ENCODE results near the gene KPNA4.

Gene KPNA4

DNA sequence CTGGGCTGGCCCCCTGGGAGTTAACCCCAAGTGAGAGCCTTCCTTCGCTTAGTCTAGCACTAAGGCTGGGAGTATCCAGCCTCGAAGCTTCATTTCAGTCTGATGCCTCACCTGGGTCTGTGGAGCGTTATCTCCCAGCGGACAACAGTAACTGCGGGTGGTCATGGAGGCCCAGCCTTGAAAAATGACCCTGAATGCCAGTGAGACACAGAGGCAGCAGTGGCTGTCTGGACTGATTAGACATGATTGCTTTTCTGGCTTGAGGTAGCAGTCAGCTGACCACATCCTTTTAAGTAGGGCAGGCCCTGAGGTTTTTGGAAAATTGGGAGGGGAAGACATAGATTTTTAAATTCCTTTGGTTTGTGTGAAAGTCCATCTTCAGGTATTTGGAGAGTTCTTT lies 87.6 kb downstream of the KPNA4 start:
- Histone ChIP-seq H3K9ac (ENCODE audit: low read depth, low read length) (no peak overlapping the region), H3K27ac (ENCODE audit: low read length) (no peak overlapping the region), H3K4me3 (ENCODE audit: low read depth in 1 of 2, low read length in 2 of 2) (no peak overlapping the region)

DNA sequence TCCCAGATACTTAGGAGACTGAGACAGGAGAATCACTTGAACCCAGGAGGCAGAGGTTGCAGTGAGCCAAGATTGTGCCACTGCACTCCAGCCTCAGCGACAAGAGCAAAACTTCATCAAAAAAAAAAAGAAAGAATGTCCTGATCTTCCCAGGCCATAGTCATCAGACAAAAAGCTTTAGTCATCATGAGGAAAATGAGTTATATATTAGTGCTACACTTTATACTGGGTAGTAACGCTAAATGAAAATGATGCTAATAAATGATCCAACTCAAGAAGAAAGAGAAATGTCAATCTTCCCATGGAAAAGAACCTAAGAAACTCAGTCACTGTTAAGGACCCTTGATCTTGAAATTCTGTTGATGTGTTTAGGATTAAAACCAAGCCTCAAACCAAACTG lies 89.5 kb downstream of the KPNA4 start:
- ATAC-seq (ENCODE audit: insufficient read depth, low read depth): no peak
- Histone ChIP-seq H2AFZ (ENCODE audit: low read depth, low read length) (no peak overlapping the region), H3K36me3 (ENCODE audit: insufficient read depth, low read length) (no peaks in the 10 kb centered on the region), H3K9ac (ENCODE audit: low read depth, low read length) (no peak overlapping the region), H4K20me1 (ENCODE audit: insufficient read depth, low read length) (no peaks in the 10 kb centered on the region), H3K4me1 (ENCODE audit: insufficient read depth, low read length) (no peaks in the 10 kb centered on the region), H3K9me3 (ENCODE audit: insufficient read depth, low read length, severe bottlenecking) (peaks cover 8% of the 10 kb centered on the region), H3K4me2 (ENCODE audit: insufficient read depth, low read length) (no peak overlapping the region), H3K79me2 (ENCODE audit: insufficient read depth, low read length) (no peaks in the 10 kb centered on the region), H3K4me3 (ENCODE audit: low read depth in 1 of 2, low read length in 2 of 2) (no peak overlapping the region), H3K27me3 (ENCODE audit: insufficient read depth, low read length, poor library complexity) (peaks cover 3% of the 10 kb centered on the region), H3K27ac (ENCODE audit: low read length) (no peak overlapping the region)
- DNase-seq: no peak
- TF ChIP-seq, protein P1, sequence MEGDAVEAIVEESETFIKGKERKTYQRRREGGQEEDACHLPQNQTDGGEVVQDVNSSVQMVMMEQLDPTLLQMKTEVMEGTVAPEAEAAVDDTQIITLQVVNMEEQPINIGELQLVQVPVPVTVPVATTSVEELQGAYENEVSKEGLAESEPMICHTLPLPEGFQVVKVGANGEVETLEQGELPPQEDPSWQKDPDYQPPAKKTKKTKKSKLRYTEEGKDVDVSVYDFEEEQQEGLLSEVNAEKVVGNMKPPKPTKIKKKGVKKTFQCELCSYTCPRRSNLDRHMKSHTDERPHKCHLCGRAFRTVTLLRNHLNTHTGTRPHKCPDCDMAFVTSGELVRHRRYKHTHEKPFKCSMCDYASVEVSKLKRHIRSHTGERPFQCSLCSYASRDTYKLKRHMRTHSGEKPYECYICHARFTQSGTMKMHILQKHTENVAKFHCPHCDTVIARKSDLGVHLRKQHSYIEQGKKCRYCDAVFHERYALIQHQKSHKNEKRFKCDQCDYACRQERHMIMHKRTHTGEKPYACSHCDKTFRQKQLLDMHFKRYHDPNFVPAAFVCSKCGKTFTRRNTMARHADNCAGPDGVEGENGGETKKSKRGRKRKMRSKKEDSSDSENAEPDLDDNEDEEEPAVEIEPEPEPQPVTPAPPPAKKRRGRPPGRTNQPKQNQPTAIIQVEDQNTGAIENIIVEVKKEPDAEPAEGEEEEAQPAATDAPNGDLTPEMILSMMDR (IDR thresholded peaks at IDR 0.05; ENCODE audit: borderline replicate concordance, extremely low read depth, low read length, poor library complexity, severe bottlenecking): no peak

More for the DNA sequence above, 87.6 kb downstream of the KPNA4 start:
- Histone ChIP-seq H3K36me3 (ENCODE audit: insufficient read depth, low read length) (no peaks in the 10 kb centered on the region), H3K79me2 (ENCODE audit: insufficient read depth, low read length) (no peaks in the 10 kb centered on the region), H2AFZ (ENCODE audit: low read depth, low read length) (no peak overlapping the region), H3K9me3 (ENCODE audit: insufficient read depth, low read length, severe bottlenecking) (no peaks in the 10 kb centered on the region), H4K20me1 (ENCODE audit: insufficient read depth, low read length) (no peaks in the 10 kb centered on the region), H3K4me1 (ENCODE audit: insufficient read depth, low read length) (no peaks in the 10 kb centered on the region), H3K27me3 (ENCODE audit: insufficient read depth, low read length, poor library complexity) (peaks cover 3% of the 10 kb centered on the region), H3K4me2 (ENCODE audit: insufficient read depth, low read length) (no peak overlapping the region)
- no peak for TF ChIP-seq EZH2 (IDR thresholded peaks at IDR 0.05; ENCODE audit: borderline replicate concordance, low read depth, low read length, severe bottlenecking)
- TF ChIP-seq, protein P1 (IDR thresholded peaks at IDR 0.05; ENCODE audit: borderline replicate concordance, extremely low read depth, low read length, poor library complexity, severe bottlenecking): no peak
- ATAC-seq (ENCODE audit: insufficient read depth, low read depth) (no peak), DNase-seq (no peak)

DNA sequence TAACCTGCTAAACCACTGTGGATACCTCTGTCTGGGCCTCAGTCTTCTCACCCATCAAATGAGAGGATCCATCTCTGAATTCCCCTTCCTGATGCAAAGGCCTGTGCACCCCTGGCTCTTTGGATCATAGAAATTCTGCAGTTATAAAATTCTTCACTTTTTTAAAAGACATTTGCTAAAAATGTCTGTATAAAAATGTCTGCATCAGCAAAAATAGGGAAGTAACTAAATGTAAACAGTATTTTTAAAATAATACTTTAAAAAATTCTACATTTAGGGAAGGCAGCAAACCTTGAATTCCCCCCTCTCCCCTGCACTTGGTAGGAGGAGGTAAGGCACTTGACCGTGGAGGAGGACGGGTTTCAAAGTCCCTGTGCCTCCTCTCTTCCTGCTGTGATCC lies 90.2 kb downstream of the KPNA4 start:
- Histone ChIP-seq H3K9ac (ENCODE audit: low read depth, low read length) (no peak overlapping the region), H3K4me3 (ENCODE audit: low read depth in 1 of 2, low read length in 2 of 2) (no peak overlapping the region), H3K27ac (ENCODE audit: low read length) (no peak overlapping the region), H3K27me3 (ENCODE audit: insufficient read depth, low read length, poor library complexity) (peaks cover 3% of the 10 kb centered on the region), H3K36me3 (ENCODE audit: insufficient read depth, low read length) (no peaks in the 10 kb centered on the region), H3K9me3 (ENCODE audit: insufficient read depth, low read length, severe bottlenecking) (peaks cover 15% of the 10 kb centered on the region), H4K20me1 (ENCODE audit: insufficient read depth, low read length) (no peaks in the 10 kb centered on the region), H3K79me2 (ENCODE audit: insufficient read depth, low read length) (no peaks in the 10 kb centered on the region), H3K4me2 (ENCODE audit: insufficient read depth, low read length) (no peak overlapping the region), H2AFZ (ENCODE audit: low read depth, low read length) (no peak overlapping the region), H3K4me1 (ENCODE audit: insufficient read depth, low read length) (no peaks in the 10 kb centered on the region)
- DNase-seq (no peak), ATAC-seq (ENCODE audit: insufficient read depth, low read depth) (no peak)
- TF ChIP-seq EZH2 (IDR thresholded peaks at IDR 0.05; ENCODE audit: borderline replicate concordance, low read depth, low read length, severe bottlenecking): no peak
- TF ChIP-seq, protein P1 (IDR thresholded peaks at IDR 0.05; ENCODE audit: borderline replicate concordance, extremely low read depth, low read length, poor library complexity, severe bottlenecking): no peak

DNA sequence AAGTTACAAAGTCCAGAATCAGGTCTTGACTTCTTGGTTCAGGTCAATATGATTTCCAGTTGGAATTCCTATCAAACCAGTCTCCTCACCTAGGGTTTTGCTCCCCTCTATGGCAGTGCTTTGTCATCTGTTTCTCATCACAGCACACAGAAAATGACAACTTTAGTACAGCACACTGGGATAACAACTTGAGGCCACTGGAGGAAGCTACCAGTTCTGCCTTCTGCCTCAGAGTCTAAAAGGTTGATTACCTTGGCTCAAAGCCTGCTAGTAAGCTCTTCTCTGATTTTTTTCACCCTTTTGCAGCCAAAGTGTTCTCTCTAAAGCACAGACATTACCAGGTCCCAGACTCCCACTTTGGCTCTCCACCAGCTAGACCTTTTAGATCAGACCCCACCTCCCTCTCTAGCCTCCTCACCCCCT lies 90.9 kb downstream of the KPNA4 start:
- Histone ChIP-seq H3K4me2 (ENCODE audit: insufficient read depth, low read length) (no peak overlapping the region), H3K9ac (ENCODE audit: low read depth, low read length) (no peak overlapping the region), H3K4me1 (ENCODE audit: insufficient read depth, low read length) (no peaks in the 10 kb centered on the region), H3K79me2 (ENCODE audit: insufficient read depth, low read length) (no peaks in the 10 kb centered on the region), H3K9me3 (ENCODE audit: insufficient read depth, low read length, severe bottlenecking) (peaks cover 17% of the 10 kb centered on the region), H3K4me3 (ENCODE audit: low read depth in 1 of 2, low read length in 2 of 2) (no peak overlapping the region), H3K27me3 (ENCODE audit: insufficient read depth, low read length, poor library complexity) (peaks cover 3% of the 10 kb centered on the region), H3K36me3 (ENCODE audit: insufficient read depth, low read length) (no peaks in the 10 kb centered on the region), H3K27ac (ENCODE audit: low read length) (no peak overlapping the region), H2AFZ (ENCODE audit: low read depth, low read length) (no peak overlapping the region), H4K20me1 (ENCODE audit: insufficient read depth, low read length) (no peaks in the 10 kb centered on the region)
- no peak for DNase-seq
- no peak for ATAC-seq (ENCODE audit: insufficient read depth, low read depth)
- TF ChIP-seq, protein P1 (IDR thresholded peaks at IDR 0.05; ENCODE audit: borderline replicate concordance, extremely low read depth, low read length, poor library complexity, severe bottlenecking): no peak
- TF ChIP-seq EZH2 (IDR thresholded peaks at IDR 0.05; ENCODE audit: borderline replicate concordance, low read depth, low read length, severe bottlenecking): no peak
